GM18861 (cell line): ENCODE measurements around the gene DPYSL4.

Experiments
- ATAC-seq: cut with Tn5 transposase; IDR thresholded peaks from one replicate; pipeline ENCODE4 v1.9.1; 2021; ENCODE audit not compliant: unreplicated experiment

DPYSL4 gene

DNA sequence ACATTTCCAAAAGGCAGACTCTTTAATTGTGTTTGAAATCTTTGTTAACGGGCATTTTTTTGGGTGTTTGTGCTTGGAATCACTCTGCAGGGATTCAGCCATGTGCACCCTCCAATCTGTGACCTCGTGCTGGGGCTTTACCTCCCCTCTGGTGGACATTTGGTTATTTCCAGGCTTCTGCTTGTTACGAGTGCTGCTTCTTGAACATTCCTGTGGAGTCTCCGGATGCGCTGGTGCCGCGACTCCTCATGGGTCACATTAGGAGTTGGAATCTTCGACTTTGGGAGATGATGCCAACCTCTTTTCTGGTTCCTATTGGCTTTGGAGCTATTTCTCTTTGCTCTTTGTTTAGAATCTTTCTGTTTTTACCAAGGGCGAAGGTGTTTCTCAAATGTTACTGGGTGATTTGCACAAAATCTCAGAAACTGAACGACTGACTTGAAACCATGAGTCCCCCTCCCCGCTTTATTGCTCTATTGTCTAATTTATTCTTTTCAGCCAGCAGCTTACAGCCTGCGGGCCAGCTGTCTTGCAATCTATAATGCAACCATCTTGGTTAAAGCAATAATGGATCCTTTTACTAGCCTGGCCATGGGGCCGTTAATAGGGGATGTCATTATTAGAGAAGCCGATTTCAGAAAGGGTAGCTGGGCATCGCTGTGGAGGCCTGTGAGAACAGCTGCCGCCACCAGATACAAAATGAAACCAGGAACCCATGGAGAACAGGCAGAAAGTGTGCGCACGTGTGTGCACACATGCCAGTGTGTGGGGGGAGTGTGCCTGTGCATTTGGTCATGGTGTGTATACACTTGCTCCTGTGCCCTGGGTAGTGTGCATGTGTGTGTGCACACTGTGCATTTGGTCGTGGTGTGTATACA lies 9.9 kb upstream of the DPYSL4 start:
- ATAC-seq: no peak

DNA sequence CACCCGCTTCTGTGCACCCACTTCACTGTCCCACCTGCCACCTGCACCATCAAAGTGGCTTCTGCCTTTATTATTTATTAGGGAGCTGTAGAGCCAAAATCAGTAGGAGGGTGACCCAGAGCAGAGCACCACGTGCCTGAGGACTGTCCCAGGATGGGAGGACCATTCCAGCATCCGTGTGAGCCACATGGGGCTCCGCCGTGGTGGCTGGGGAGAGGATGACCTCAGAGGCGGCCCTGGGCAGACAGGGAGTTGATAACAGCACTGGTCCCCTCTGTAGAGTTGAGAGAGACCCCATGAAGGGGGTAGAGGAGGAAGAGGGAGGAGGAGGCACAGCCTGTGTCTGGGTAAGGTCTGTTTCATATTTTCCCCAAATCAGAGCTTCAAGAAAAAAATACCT lies 8.7 kb upstream of the DPYSL4 start:
- no peak for ATAC-seq

DNA sequence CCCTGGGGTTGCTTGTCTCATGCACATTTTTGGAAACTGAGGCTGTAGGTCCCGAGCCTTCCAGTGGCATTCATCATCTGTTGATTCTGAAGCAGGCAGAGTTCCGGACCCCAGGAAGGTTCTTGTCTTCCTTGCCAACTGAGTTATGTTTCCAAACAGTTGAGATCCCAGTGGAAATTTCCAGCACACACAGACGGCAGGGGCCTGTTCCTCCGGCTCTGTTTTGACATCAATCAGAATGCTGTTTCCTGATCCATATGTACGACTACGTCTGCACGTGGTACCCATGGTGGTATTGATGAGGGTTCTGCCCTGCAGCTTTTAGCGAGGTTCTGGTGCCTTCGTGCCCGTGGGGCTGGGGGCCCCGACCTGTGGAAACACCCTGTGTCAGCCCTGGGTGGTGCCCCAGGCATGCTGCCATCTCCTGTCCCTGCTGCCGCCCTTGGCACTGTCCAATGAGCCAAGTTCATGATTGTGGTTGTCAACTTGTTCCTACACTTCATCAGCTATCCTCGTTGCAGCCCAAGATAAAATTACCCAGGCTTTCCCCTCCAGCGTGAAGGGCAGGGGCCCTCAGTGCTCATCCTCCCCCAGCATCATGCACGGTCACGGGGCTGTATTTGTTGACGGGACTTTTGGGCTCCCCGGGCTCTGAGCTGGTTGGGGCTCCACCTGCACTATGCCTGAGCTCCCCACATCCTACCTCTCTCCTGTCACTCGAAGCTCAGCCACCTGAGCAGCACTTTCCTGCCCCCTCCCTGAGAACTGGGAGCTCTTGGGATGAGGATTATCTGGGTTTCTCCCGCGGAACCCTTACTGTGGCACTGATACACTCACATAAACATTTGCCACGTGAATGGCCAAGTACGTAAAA lies 7.8 kb upstream of the DPYSL4 start:
- no peak for ATAC-seq

DNA sequence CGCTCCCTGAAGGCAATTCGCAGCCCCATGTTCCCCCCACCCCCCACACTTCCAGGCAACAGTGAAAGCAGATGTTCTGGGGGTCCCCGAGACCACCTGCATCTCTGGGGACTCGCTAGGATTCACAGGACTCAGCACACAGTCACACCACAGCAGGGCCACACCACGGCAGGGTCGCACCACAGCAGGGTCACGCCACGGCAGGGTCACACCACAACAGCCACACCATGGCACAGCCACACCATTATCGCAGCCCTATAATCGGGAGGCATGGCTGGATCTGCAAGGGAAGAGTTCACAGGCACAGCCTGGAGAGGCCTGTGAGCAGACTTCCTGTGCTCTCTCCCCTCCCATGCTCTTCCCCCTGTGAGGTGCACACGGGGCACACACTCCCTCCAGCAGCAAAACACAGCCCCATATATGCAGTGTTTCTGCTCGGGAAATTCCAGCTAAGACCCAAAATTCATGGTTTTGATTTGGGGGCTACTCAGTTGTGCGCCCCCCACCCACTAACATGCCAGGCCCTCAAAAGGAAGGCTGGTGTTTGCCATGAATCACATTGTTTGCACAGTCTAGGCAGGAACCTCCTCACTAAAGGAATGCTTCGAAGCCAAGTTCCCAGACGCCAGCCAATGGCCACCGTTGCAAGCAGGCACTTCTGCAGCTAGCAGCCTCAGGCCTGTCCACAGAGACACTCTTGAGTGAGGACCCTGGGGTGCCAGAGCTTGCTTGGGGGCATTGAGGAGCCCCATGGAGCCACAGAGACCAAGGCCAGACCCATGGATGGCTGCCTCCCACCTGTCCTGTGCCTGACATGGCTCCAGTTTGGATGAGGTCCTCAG lies 7.0 kb upstream of the DPYSL4 start:
- no peak for ATAC-seq

DNA sequence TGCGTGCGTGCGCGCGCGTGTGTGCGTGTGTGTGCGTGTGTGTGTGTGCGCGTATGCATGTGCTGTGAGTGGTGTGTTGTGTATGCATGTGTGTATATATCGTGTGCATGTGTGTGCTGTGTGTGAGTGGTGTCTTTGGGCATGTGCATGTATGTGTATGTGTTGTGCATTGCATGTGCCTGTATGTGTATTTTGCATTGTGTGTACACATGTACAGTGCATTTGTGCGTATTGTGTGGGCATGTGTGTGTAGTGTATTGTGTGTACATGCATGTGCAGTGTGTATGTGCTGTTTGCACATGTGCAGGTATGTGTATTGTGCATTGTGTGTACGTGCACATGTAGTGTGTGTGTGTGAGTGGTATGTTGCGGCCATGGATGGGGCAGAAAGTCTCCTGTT lies 6.0 kb upstream of the DPYSL4 start:
- no peak for ATAC-seq

DNA sequence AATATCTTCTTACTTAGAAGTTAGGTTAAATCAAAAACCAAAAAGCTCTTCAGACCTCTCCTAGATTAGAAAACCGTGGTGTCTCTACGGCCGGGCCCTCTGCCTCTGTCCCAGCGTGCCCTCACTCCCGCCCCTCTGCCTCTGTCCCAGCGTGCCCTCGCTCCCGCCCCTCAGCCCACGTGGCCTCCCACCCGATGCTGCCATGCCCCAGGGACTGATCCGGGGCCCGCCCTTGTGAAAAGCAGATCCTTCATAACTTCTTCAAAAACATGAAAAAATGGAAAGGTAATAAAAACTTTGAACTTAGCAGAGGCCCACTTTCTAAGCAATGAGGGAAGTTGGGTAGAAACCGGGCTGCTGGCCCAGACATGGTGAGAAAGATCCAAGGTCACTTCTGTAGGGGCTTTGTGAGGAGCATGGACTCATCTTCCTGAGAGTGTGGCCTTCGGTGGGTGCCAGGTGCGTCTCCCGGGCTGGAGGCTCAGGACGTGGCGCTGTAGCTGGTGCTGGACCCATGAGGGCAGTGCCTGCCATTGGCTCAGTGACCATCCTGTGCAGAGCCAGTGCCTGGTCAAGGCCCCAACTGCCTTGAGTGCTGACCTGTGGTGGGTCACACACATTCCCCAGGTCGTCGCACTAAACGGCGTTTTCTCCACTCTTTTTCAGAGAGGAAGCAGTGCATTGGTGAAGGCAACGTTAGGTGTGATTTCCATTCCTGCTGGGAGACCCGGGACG lies 4.9 kb upstream of the DPYSL4 start:
- no peak for ATAC-seq

DNA sequence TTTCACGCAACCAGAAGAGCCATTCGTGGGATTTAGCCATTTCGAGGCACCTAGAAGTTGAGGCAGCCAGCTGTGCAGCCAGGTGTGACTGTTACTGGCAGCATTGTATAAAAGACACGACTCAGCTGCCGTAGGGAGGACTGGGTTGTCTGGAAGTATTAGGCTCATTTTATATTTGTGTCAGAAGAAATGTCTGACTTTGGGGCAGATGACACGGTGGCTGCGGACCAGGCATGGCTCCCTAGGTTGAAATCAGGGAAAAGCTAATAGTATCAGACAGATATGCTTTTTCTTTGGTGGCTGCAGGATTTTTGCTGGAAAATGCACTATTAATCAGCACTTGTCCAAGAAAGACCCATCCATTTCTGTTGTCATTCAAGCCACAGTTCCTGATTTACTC lies 4.2 kb upstream of the DPYSL4 start:
- no peak for ATAC-seq

DNA sequence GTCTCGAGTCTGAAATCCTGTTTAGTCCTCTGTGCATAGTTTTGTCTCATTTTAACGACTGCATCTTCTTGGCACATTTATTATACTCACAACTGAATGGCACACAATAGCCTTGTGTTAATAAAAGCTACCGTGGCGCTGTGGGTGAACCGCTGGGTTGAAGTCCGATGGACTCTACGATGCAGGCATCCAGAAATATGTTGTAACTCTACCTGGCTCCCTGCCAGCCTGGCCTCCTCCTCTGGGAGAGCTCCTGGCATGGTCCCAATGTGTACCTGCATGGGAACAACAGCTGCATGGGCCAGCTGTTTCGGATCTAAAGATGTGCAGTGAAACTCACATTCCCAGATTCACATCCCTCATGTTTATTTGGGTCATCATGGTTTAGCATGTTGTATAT lies 3.7 kb upstream of the DPYSL4 start:
- no peak for ATAC-seq

DNA sequence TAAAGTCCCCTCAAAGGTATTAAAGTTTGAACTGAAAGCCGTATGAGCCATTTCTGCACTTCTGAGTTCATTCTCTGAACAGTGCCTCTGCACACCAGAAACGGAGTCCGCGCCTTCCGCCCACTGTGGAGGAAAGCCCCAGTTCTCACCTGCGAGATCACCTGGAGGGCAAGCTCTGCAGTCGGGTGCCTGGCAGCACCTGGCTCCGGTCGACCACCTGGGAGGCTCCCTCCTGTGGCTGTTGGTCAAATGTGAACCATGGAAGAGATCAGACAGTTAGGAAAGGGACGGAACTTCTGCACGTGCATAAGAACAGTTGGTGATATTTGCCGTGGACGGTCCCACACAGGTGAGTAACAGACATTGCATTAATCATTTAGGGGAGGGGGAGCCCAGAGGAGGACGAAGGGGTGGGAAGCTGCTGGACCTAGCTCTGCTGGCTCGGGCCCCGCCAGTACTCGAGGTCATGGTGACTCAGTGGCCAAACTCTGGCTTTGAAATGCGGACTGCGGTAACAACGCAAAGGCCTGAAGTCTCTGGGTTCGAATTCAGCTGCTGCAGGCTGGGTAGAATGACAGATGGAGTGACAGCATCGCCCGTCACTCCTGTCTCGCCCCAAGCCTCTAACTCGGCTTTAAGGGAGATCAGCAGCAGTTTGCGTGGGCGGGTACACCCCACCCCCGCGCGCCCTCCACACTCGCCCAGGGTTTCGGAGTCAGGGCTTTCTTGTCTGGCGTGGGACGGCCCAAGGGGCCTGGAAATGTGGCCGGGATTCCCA lies 1.7 kb upstream of the DPYSL4 start:
- ATAC-seq: no peak

DNA sequence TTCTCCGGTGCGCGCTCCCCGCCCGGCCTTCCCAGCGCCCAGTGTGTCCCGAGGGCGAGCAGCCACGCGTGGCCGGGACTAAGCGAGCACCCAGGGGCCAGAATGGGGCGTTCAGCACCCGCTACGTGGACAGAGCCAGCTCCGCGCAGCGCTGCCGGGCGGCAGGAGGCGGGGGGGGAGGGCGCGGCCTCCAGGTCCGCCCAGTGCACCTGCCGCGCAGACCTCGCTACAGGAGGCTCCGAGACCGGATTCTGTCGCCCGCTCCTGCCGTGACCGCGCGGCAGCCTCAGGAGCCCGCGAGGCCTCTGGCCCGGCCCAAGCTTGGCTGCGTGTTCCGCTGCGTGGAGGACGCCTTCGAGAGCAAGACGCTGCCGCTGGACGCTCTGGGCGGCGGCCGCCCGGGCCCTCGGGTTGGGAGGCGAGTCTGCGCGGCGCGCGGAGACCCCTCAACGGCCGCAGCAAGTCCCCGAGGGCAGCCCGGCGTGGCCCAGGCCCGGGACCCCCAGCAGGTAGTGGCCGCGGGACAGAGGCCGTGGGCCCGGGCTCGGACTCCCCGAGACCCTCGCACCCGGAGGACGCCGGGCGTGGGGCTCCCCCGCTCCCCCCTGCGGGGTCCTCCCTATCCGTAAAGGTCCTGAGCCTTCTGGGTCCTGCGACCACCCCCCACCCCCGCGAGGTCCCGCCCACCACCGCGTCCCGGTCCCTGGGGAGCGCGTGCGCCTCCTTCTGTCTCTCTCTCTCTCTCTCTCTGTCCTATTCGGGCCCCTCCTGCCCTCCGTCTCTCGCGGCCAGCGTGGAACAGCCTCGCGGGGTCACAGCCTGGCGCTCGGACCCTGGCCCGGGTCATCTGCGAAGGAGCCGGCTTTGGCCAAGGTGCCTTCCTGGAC lies 904 bp upstream of the DPYSL4 start:
- no peak for ATAC-seq

DNA sequence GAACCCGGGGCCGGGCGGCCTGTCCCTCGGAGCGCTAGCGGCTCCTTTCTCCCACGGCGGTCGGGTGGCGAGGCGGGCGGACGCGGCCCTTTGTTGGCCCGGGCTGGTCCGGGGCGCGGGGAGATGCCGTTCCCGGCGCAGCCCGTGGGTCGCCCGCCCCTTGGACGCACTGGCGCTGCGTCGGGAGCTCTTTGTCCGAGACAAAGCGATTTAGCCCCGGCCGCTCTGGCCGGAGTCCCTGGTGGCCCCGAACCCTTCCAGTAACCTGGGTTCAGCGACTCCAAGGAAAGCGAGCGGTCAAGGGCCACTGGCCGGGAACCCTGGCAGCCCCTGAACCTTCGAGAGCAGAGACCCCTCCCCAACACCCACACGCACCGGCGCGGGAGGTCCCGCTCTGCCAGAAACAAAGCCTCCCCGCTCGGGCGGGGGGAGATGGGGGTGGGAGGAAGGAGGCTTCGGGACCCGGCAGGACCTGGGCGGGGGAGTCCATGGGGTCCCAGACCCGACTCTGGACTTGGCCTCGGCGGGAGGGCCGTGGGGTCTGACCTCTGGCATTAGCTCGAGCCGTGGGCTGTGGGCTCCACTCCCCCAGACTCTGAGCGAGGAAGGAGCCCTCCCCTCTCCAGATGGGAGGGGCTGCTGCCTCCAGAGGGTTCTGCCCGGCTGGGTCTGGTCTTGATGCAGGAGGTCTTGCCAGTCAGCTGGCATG lies 836 bp downstream of the DPYSL4 start:
- no peak for ATAC-seq

DNA sequence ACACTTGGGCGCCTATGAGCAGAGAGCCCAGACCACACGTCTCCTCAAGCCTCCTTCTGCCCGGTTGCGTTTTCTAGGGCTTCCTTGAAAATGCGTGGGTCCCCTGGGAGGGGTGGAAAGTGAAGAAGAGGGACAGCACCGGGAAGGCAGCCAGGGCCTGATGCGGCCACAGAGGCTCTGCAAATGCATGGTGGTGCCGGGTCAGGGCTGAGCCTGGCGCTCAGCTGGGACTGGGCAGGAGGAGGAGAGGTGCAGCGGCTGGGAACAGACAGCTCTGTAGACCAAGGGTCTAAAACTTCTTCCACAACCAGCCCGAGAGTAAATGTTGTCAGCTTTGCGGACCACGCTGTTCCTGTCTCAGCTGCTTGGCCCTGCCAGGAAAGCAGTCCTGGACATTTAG lies 1.6 kb downstream of the DPYSL4 start:
- no peak for ATAC-seq

DNA sequence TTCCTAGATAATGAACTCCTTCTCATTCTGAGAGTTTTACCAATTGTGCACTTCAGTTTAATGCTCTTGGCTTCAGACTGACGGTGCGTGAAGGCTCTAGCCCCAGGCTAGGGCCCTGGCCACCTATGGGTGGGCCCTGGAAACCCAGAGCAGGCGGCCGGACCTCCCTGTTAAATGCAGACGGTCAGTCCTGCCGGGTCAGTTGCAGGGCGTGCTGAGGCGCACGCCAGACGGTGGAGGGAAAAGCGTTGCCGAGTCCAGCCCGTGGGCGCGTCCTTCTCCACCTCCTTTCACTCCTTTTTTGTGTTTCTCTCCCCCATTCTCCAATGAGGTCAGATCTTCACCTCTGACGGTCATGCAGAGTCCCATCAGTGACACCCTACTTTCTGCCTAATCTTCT lies 2.3 kb downstream of the DPYSL4 start:
- ATAC-seq: no peak

DNA sequence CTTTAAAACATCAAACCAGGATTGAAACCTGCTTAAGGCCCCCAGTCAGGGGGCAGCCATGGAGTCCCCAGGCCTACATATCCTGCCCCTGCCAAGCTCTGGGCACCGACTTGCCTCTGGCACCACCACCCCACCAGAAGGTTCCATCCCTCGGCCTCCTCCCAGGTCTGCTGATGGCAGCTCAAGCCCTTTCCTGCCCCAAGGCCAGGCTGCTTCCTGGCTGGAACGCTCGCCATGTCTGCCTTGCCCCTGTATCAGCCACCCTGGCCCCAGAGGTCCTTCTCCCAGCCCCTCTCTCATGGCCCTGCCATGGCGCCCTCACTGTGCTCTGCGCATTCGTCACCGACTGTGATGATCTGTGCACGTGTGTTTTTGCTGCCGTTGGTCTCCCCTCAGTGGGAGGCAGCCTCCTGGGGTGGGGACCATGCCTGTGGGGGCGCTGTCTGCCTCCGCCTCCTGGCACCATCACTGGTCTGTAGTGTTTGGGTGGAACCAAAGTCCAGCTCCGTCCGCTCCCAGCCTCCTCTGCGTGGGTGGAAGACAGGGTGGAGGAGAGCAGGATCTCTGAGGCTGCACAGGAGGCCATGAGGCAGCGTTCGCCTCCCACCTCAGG lies 3.2 kb downstream of the DPYSL4 start:
- no peak for ATAC-seq

DNA sequence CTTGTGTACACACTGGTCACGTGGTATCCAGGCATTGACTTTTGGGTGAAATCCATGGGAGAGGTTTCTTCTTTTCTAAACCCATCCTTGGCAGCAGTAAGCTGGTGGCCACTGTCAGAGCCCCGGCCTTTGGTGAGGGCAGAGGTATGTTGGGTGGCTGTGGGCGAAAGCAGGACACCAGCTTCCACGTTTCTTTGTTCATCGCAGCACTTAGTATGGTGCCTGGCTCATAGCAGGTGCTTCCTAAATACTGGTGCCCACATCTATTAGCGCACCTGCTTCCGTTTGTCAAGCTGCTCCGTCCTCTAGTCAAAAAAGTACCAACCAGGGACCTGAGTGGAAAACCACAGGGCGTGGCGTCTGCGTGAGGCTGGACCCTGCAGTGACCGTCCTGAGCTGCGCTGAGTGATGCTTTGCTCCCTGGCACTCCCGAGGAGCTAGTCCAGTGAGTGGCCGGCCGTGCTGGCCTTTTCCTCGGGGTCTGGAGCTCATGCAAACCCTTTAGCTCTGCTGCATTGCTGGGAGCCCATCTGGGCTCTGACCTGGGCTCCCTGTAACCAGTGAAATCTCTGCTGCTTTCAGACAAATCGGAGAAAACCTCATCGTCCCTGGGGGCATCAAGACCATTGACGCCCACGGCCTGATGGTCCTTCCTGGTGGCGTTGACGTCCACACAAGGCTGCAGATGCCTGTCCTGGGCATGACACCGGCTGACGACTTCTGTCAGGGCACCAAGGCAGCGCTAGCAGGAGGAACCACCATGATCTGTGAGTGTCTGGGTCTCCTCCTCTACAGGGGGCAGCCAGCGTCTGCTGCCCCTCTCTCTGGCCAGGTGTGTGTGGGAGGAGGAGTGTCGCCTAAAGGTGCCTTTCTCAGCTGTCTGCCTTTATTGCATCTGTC lies 5.6 kb downstream of the DPYSL4 start:
- ATAC-seq: no peak

DNA sequence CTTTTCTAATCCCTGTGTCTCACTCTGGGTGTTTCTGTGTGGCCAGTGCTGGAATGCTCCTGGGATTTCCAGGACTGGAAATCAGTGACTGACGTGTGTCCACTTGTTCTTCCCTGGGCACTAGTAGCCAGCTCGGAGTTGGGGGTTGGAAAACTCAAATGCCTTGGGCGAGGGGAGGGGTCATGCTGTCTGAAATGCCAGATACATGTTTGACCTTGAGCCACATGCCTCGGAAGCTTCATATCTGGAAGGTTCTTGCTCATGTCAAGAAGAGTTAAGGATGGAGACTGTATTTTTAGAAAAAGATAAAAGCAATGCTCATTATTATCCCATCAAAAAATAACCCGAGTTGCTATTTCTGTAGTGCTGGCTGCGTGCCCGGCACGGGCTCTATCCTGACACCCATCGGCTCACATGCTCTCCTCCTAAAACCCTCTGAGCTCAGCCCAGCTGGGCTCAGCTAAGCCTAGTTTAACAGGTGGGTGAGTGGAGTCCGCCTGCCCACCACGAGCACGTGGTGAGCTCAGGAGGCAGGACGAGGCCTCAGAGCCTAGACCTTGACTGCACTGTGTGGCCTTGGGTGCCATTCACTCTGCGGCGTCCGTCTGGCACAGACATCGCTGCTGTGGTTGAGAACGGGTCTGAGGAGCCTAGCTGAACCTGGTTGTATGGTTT lies 6.4 kb downstream of the DPYSL4 start:
- no peak for ATAC-seq
